ENCODE measurements around the gene GRIK5.

DNA sequence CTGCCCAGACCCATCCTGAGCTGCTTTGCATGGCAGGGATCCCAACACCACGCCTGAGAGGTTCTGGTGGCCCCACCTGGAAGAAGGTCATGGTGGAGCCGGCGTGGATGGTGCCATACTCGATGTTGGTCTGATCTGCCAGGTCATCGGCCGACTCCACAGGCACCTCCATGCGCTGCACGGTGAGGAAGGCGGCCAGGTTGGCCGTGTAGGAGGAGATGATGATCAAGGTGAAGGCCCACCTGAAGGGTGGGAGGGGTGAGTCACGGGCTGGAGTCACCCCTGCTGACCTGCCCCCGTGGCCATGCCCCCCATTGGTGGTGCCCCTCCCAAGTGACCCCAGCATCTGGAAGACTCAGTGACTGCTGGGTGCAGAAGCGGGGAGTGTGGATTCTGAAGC is 63.4 kb downstream of the GRIK5 start:
- TF ChIP-seq, protein P1, sequence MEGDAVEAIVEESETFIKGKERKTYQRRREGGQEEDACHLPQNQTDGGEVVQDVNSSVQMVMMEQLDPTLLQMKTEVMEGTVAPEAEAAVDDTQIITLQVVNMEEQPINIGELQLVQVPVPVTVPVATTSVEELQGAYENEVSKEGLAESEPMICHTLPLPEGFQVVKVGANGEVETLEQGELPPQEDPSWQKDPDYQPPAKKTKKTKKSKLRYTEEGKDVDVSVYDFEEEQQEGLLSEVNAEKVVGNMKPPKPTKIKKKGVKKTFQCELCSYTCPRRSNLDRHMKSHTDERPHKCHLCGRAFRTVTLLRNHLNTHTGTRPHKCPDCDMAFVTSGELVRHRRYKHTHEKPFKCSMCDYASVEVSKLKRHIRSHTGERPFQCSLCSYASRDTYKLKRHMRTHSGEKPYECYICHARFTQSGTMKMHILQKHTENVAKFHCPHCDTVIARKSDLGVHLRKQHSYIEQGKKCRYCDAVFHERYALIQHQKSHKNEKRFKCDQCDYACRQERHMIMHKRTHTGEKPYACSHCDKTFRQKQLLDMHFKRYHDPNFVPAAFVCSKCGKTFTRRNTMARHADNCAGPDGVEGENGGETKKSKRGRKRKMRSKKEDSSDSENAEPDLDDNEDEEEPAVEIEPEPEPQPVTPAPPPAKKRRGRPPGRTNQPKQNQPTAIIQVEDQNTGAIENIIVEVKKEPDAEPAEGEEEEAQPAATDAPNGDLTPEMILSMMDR (conservative IDR thresholded peaks at IDR 0.05 in 1 of 2, IDR thresholded peaks at IDR 0.05 in 1 of 2; ENCODE audit: extremely low read depth in 1 of 2, insufficient read depth in 1 of 2, low read depth in 1 of 2, low read length in 2 of 2) = no peak
- TF ChIP-seq EZH2 (IDR thresholded peaks at IDR 0.05; ENCODE audit: borderline replicate concordance, low read length) = no peak
